Gastrocnemius medialis (tissue), 4 donors: ENCODE data around the gene MSRB3. TPM values are rescaled to one million over a fixed set of nuclear protein-coding genes. Genes with fewer than 3 reads are reported as not detected.

Experiments used
- ATAC-seq, 2 donors: fragments of 150-250 bp; one replicate each; pipeline ENCODE4 v1.9.1; 2016
- DNase-seq, 2 donors: peaks; one replicate each; pipeline ENCODE4 v3.0.0-alpha.2; 2019
- H3K27ac ChIP-seq, 4 donors: fragments of 200-600 bp; sonication (generic); 1 replicate in 1 of 4; 2 replicates in 3 of 4; pipeline ENCODE4 v1.5.1; 2016 to 2018; ENCODE audit warnings: mild to moderate bottlenecking in 2 of 4, moderate library complexity in 1 of 4
- H3K27me3 ChIP-seq, 3 donors: fragments of 200-600 bp; sonication (generic) in 2 of 3; 1 replicate in 1 of 3; 2 replicates in 2 of 3; pipeline versions ENCODE4 v1.5.1 to v1.6.0; 2016 to 2019; ENCODE audit warnings: mild to moderate bottlenecking in 1 of 3, moderate library complexity in 1 of 3
- H3K36me3 ChIP-seq, 2 donors: fragments of 200-600 bp; sonication (generic) in 1 of 2; one replicate each; pipeline ENCODE4 v1.5.1; 2017 to 2018
- H3K4me1 ChIP-seq, 2 donors: fragments of 200-600 bp; sonication (generic) in 1 of 2; one replicate each; pipeline ENCODE4 v1.5.1; 2016 to 2017; ENCODE audit warnings: mild to moderate bottlenecking in 2 of 2
- H3K4me3 ChIP-seq, 4 donors: fragments of 200-600 bp; sonication (generic) in 3 of 4; 1 replicate in 1 of 4; 2 replicates in 3 of 4; pipeline ENCODE4 v1.5.1; 2016 to 2019; ENCODE audit warnings: mild to moderate bottlenecking in 2 of 4
- H3K9me3 ChIP-seq, 3 donors: fragments of 200-600 bp; sonication (generic) in 2 of 3; 1 replicate in 1 of 3; 2 replicates in 2 of 3; pipeline ENCODE4 v1.5.1; 2016 to 2019
- POLR2A ChIP-seq, 2 donors: fragments of 450-650 bp; IDR thresholded peaks; one replicate each; pipeline ENCODE4 v1.6.1; 2017; ENCODE audit warnings: antibody characterized with exemption in 2 of 2, mild to moderate bottlenecking in 2 of 2, moderate library complexity in 2 of 2
- in situ Hi-C, 4 donors: fragments of 200-750 bp; cut with MboI; loops; one replicate each; pipeline versions ENCODE4 v1.15.0 to v1.8.0; 2017; ENCODE audit warnings: low sequenced_read_pairs in 4 of 4
- intact Hi-C: fragments of 100-400 bp; cut with DNase I; formaldehyde crosslinking; loops from one replicate; pipeline ENCODE4 v1.15.1; 2023; ENCODE audit warnings: low total_unique reads
- total RNA-seq, 4 donors: library from RNA; depleted of rRNA; stranded (reverse); fragments of >200 nt; gene quantifications; one replicate each; pipeline versions ENCODE4 v1.1.0 to v1.2.3, GENCODE V29; 2016
- TF ChIP-seq, protein P1 (sequence below), 5 experiments: fragments of 450-650 bp in 3 of 5; fragments of 200-600 bp in 2 of 5; sonication (generic) in 2 of 5; IDR thresholded peaks in 4 of 5; conservative IDR thresholded peaks in 1 of 5; 1 replicate in 4 of 5; 2 replicates in 1 of 5; pipeline ENCODE4 v1.5.1; 2016 to 2019; ENCODE audit warnings: antibody characterized with exemption in 5 of 5, mild to moderate bottlenecking in 3 of 5, moderate library complexity in 3 of 5

MSRB3 gene
- total RNA-seq, 4 donors from 2014 or later: 29.0 to 59.0 (median 47.3) TPM

DNA sequence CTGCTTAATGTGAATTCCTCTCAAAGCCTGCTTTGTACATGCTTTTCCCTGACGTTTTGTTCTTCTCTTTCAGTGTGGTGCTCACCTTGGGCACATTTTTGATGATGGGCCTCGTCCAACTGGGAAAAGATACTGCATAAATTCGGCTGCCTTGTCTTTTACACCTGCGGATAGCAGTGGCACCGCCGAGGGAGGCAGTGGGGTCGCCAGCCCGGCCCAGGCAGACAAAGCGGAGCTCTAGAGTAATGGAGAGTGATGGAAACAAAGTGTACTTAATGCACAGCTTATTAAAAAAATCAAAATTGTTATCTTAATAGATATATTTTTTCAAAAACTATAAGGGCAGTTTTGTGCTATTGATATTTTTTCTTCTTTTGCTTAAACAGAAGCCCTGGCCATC, 184.6 kb downstream of the MSRB3 start:
- Histone ChIP-seq H3K27me3 (no peaks in the 10 kb centered on the region), H3K9me3 (no peaks in the 10 kb centered on the region), H3K27ac (no peak overlapping the region), H3K36me3 (peaks cover 0 to 9% of the 10 kb centered on the region in 2 donors), H3K4me3 (no peak overlapping the region), H3K4me1 (no peaks in the 10 kb centered on the region)
- ATAC-seq (no peak), DNase-seq (no peak)
- intact Hi-C loops (no loop called here), in situ Hi-C loops (no loop called here)
- no peak for TF ChIP-seq POLR2A (IDR thresholded peaks at IDR 0.05)
- TF ChIP-seq, protein P1, sequence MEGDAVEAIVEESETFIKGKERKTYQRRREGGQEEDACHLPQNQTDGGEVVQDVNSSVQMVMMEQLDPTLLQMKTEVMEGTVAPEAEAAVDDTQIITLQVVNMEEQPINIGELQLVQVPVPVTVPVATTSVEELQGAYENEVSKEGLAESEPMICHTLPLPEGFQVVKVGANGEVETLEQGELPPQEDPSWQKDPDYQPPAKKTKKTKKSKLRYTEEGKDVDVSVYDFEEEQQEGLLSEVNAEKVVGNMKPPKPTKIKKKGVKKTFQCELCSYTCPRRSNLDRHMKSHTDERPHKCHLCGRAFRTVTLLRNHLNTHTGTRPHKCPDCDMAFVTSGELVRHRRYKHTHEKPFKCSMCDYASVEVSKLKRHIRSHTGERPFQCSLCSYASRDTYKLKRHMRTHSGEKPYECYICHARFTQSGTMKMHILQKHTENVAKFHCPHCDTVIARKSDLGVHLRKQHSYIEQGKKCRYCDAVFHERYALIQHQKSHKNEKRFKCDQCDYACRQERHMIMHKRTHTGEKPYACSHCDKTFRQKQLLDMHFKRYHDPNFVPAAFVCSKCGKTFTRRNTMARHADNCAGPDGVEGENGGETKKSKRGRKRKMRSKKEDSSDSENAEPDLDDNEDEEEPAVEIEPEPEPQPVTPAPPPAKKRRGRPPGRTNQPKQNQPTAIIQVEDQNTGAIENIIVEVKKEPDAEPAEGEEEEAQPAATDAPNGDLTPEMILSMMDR (IDR thresholded peaks at IDR 0.05 in 4 of 5, conservative IDR thresholded peaks at IDR 0.05 in 1 of 5): no peak

DNA sequence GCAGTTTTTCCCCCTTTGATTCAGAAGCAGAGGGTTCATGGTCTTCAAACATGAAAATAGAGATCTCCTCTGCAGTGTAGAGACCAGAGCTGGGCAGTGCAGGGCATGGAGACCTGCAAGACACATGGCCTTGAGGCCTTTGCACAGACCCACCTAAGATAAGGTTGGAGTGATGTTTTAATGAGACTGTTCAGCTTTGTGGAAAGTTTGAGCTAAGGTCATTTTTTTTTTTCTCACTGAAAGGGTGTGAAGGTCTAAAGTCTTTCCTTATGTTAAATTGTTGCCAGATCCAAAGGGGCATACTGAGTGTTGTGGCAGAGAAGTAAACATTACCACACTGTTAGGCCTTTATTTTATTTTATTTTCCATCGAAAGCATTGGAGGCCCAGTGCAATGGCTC, 185.1 kb downstream of the MSRB3 start:
- intact Hi-C loops (no loop called here), in situ Hi-C loops (no loop called here)
- Histone ChIP-seq H3K36me3 (peaks cover 0 to 9% of the 10 kb centered on the region in 2 donors), H3K27me3 (no peaks in the 10 kb centered on the region), H3K27ac (no peak overlapping the region), H3K4me1 (no peaks in the 10 kb centered on the region), H3K4me3 (no peak overlapping the region), H3K9me3 (no peaks in the 10 kb centered on the region)
- TF ChIP-seq POLR2A (IDR thresholded peaks at IDR 0.05): no peak
- TF ChIP-seq, protein P1 (IDR thresholded peaks at IDR 0.05 in 4 of 5, conservative IDR thresholded peaks at IDR 0.05 in 1 of 5): no peak
- ATAC-seq (no peak), DNase-seq (no peak)

DNA sequence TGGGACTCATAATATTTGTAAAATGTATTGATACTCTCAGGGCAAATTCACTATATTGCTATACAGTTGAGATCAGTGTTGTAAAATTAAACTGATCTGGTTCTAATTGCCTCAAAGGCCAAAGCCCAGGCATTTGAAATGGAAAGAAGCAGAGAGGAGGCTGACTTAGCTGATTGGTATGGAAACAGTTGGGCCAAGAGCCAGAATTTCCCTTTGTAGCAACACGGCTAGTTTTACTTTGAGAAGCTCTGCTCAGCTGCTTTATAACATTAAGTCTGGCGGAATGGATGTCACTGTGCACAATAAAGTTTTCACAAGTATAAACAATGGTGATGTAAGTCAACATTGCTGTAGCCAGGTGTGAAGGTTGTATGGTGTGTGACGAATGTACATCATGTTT, 186.4 kb downstream of the MSRB3 start:
- intact Hi-C loops: no loop called here

DNA sequence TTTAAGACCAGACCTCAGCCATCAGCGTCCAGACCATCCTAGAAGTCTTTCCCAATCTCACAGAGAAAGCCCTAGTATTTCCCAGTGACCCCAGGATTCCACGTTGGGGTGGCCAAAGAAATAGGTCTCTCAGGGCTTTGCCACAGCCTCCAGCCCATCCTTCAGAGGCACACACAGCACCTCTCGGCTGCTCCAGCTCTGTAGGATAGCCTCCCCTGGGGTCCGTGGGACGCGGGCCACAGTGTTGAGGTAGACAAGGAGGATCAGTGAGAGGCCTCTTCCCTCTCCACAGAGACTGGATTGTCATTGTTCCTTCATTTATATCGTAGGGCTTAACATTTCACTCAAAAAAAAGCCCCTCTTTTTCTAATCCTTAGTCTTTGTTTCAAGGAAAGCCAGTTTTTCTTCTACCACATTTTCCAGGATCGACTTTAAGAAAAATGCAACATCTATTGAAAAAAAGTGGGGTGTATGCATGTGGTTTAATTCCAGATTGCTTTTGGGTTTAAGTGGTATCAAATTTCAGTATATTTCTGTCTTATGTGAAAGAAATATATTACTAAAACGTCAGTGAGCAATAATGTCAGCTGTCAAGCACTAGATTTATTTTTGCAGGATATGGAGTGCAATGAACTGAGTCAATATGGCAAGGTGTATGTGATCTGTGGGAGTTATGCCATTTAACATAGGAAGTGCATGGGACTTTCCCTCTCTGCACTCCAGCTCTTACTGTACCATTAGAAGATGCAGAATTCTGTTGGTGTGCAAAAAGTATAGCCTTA, 187.5 kb downstream of the MSRB3 start:
- H3K36me3 ChIP-seq: peaks cover 0 to 9% of the 10 kb centered on the region in 2 donors
- H3K4me1 ChIP-seq: no peaks in the 10 kb centered on the region
- no peaks in the 10 kb centered on the region for H3K9me3 ChIP-seq
- in situ Hi-C loops: no loop called here
- no peaks in the 10 kb centered on the region for H3K27me3 ChIP-seq
- intact Hi-C loops: no loop called here
- no peak overlapping the region for H3K4me3 ChIP-seq
- no peak overlapping the region for H3K27ac ChIP-seq
- DNase-seq (no peak), ATAC-seq (no peak)
- no peak for TF ChIP-seq POLR2A (IDR thresholded peaks at IDR 0.05)
- TF ChIP-seq, protein P1 (IDR thresholded peaks at IDR 0.05 in 4 of 5, conservative IDR thresholded peaks at IDR 0.05 in 1 of 5): no peak

More for the DNA sequence above, 186.4 kb downstream of the MSRB3 start:
- Histone ChIP-seq H3K36me3 (peaks cover 0 to 9% of the 10 kb centered on the region in 2 donors), H3K4me3 (no peak overlapping the region), H3K9me3 (no peaks in the 10 kb centered on the region), H3K27ac (no peak overlapping the region), H3K4me1 (no peaks in the 10 kb centered on the region), H3K27me3 (no peaks in the 10 kb centered on the region)
- ATAC-seq (no peak), DNase-seq (no peak)
- TF ChIP-seq, protein P1 (IDR thresholded peaks at IDR 0.05 in 4 of 5, conservative IDR thresholded peaks at IDR 0.05 in 1 of 5): no peak
- TF ChIP-seq POLR2A (IDR thresholded peaks at IDR 0.05): no peak
- in situ Hi-C loops: no loop called here
